ENCODE measurements around the gene PBX3.

Gene PBX3

DNA sequence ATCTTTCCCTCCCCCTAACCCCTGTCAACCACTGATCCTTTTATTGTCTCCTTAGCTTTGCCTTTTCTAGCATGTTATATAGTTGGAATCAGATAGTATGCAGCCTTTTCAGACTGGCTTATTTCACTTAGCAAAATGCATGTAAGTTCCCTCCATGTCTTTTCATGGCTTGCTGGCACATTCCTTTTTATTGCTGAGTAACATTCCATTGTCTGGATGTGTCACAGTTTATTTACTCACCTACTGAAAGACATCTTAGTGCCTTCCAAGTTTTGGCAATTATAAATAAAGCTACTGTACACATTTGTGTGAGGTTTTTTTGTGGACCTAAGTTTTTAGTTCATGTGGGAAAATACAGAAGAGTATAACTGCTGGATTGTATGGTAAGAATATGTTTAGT, 230.1 kb downstream of the PBX3 start:
- TF ChIP-seq, protein P1, sequence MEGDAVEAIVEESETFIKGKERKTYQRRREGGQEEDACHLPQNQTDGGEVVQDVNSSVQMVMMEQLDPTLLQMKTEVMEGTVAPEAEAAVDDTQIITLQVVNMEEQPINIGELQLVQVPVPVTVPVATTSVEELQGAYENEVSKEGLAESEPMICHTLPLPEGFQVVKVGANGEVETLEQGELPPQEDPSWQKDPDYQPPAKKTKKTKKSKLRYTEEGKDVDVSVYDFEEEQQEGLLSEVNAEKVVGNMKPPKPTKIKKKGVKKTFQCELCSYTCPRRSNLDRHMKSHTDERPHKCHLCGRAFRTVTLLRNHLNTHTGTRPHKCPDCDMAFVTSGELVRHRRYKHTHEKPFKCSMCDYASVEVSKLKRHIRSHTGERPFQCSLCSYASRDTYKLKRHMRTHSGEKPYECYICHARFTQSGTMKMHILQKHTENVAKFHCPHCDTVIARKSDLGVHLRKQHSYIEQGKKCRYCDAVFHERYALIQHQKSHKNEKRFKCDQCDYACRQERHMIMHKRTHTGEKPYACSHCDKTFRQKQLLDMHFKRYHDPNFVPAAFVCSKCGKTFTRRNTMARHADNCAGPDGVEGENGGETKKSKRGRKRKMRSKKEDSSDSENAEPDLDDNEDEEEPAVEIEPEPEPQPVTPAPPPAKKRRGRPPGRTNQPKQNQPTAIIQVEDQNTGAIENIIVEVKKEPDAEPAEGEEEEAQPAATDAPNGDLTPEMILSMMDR (IDR thresholded peaks at IDR 0.05; ENCODE audit: control insufficient read depth, extremely low read depth, insufficient read depth): no peak
- no peak for DNase-seq (ENCODE audit: low read depth)
- H3K4me3 ChIP-seq (ENCODE audit: low read depth, low read length): no peak overlapping the region

DNA sequence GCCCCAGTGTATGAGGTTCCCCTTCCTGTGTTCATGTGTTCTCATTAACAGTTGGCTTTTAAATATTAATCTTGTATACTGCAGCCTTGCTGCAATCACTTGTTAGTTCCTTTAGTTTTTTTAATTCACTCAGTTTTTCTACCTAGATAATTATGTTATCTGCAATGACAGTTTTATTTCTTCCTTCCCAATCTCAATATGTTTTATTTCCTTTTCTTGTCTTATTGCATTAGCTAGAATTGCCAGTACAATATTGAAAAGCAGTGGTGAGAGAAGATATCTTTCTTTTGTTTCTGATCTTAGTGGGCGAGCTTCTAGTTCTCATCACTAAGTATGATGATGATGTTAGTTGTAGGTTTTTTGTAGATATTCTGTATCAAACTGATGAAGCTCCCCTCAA, 232.2 kb downstream of the PBX3 start:
- DNase-seq (ENCODE audit: low read depth): no peak
- TF ChIP-seq, protein P1 (IDR thresholded peaks at IDR 0.05; ENCODE audit: control insufficient read depth, extremely low read depth, insufficient read depth): no peak
- H3K4me3 ChIP-seq (ENCODE audit: low read depth, low read length): no peak overlapping the region

DNA sequence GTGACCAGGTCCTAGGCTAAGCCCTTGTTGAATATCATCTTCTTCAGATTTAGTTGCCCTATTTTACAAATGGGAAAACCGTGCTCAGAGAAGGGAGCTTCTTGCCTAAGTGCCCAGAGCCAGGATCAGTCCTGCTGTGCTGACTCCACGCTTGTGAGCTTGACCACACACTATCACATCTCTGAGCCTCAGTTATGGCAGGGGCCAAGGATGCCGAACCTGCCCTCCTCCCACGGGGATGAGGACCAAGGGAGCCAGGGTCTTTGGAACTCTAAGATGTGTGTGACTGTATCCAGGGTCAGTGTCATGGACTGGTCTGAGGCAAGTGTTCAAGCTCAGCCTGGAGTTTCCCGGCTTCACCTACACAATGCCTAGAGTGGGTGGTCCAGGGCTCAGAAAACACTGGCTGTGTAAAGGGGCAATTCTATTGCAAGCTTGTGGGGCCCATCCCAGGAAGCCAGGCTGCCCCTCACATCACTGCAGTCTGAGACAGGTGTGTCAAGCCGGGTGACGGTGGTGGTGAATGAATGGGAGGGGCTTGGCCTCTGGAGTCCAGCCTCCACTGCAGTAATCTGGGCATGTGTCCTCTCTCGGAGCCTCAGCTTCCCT, 235.7 kb downstream of the PBX3 start:
- TF ChIP-seq, protein P1 (IDR thresholded peaks at IDR 0.05; ENCODE audit: control insufficient read depth, extremely low read depth, insufficient read depth): no peak
- DNase-seq (ENCODE audit: low read depth): no peak
- no peak overlapping the region for H3K4me3 ChIP-seq (ENCODE audit: low read depth, low read length)

DNA sequence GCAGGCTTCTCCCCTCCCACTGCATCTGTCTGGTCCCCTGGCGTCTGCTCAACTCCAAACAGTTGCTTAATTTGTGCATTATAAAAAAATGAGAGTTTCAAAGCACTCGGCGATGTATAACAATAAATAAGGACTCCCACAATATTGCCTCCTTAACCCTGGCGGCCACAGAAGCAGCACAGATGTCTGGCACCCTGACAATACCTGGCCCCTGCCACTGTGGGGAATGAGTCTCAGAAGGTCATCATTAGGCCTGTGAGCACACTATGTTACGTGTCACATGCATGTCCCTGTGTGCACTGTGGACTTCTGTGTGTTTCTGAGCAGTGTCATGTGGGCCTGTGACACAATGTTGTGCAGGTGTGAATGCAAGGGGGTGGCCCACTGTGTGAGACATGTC, 236.5 kb downstream of the PBX3 start:
- no peak for DNase-seq (ENCODE audit: low read depth)
- TF ChIP-seq, protein P1 (IDR thresholded peaks at IDR 0.05; ENCODE audit: control insufficient read depth, extremely low read depth, insufficient read depth): no peak
- no peak overlapping the region for H3K4me3 ChIP-seq (ENCODE audit: low read depth, low read length)

DNA sequence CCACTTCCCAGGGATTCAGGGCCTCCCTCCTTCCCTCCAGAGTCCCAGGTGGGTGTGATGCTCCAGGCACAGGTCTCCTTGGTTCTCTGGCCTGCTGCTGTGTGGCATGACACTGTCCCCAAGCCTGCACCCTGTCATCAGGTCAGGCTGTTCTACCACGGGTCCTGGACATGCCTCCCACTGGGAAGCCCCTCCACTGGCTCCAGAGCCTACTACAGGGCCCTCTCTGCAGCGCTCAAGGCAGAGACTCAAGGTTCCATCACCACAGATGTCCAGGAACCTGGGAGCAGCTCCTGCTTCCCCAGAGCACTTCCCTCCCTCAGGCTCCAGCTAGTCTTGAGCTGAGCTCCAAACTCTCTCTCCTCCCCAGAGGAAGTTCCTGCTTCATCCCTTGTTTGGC, 237.3 kb downstream of the PBX3 start:
- no peak overlapping the region for H3K4me3 ChIP-seq (ENCODE audit: low read depth, low read length)
- no peak for DNase-seq (ENCODE audit: low read depth)
- TF ChIP-seq, protein P1 (IDR thresholded peaks at IDR 0.05; ENCODE audit: control insufficient read depth, extremely low read depth, insufficient read depth): no peak

DNA sequence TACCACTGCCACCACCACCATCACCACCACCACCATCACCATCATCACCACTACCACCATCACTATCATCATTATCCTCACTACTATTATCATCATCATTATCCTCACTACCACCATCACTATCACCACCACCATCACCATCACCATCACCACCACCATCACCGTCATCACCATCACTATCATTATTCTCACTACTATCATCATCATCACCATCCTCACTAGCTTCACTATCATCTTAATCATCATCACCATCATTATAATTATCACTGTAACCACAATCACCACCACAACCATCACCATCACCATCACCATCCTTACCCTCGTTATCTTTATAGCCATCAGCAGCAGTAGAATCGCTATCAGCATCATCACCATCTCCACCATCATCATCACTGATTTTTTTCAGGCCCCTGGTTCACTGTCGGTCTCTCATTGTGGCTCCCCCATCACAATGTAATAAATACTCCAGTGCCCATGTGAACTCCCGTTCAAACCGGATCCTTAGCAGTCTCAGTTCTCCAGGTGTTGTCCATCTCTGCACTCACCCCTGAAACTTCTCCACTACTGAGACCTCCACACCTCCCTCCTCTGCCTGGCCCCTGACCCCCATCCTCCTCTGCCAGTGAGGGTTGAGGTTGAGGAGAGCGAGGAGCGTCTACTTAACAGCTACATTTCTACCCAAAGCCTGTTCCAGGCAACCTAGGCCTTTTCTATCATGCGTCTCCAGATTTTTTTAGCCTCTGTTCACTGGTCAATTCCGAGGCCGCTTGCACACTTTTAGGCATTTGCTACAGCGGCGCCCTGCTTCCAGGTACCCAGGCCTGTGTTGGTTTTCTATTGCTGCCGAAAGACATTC, 238.2 kb downstream of the PBX3 start:
- H3K4me3 ChIP-seq (ENCODE audit: low read depth, low read length): no peak overlapping the region
- TF ChIP-seq, protein P1 (IDR thresholded peaks at IDR 0.05; ENCODE audit: control insufficient read depth, extremely low read depth, insufficient read depth): no peak
- DNase-seq (ENCODE audit: low read depth): no peak
